DOHH2 (cell line): ENCODE data around the gene LETM1.

Experiments
- H3F3A ChIP-seq: fragments of 200-600 bp; sonication (generic), shearing (Covaris generic); 2 replicates; pipeline ENCODE4 v1.6.0; 2016; ENCODE audit warnings: antibody characterized with exemption, mild to moderate bottlenecking; ENCODE audit not compliant: control insufficient read depth, insufficient read depth
- H3K27ac ChIP-seq: fragments of 200-600 bp; sonication (generic); 2 replicates; pipeline ENCODE4 v1.5.1; 2014; ENCODE audit warnings: low read depth, mild to moderate bottlenecking, low read length, moderate library complexity
- H3K27me3 ChIP-seq: fragments of 200-600 bp; sonication (generic); 2 replicates; pipeline ENCODE4 v1.6.1; 2014; ENCODE audit warnings: mild to moderate bottlenecking, low read length, mixed read lengths; ENCODE audit not compliant: control insufficient read depth
- H3K36me3 ChIP-seq: fragments of 200-600 bp; sonication (generic); 2 replicates; pipeline ENCODE4 v1.6.1; 2014; ENCODE audit warnings: mild to moderate bottlenecking, low read length, moderate library complexity, mixed read lengths; ENCODE audit not compliant: control insufficient read depth
- H3K4me1 ChIP-seq: fragments of 200-600 bp; sonication (generic); 2 replicates; pipeline ENCODE4 v1.6.1; 2014; ENCODE audit warnings: mild to moderate bottlenecking, low read length, mixed read lengths; ENCODE audit not compliant: control insufficient read depth
- H3K4me2 ChIP-seq: fragments of 200-600 bp; sonication (generic); 2 replicates; pipeline ENCODE4 v1.6.0; 2014; ENCODE audit warnings: mild to moderate bottlenecking, low read length, moderate library complexity
- H3K4me3 ChIP-seq: fragments of 200-600 bp; sonication (generic); 2 replicates; pipeline ENCODE4 v1.5.1; 2014; ENCODE audit warnings: mild to moderate bottlenecking, low read length, mixed read lengths
- H3K79me2 ChIP-seq: fragments of 200-600 bp; sonication (generic); 2 replicates; pipeline ENCODE4 v1.6.1; 2014; ENCODE audit warnings: mild to moderate bottlenecking, low read length, mixed read lengths; ENCODE audit not compliant: control insufficient read depth
- H3K9me2 ChIP-seq: fragments of 200-600 bp; sonication (generic); replicated peaks from 2 replicates; pipeline ENCODE4 v1.6.1; 2014; ENCODE audit warnings: mild to moderate bottlenecking, low read length, mixed read lengths; ENCODE audit not compliant: control insufficient read depth
- H3K9me3 ChIP-seq: fragments of 200-600 bp; sonication (generic); 2 replicates; pipeline ENCODE4 v1.6.1; 2014; ENCODE audit warnings: antibody characterized with exemption, low read length, mixed read lengths; ENCODE audit not compliant: control insufficient read depth, insufficient read depth
- H4K20me1 ChIP-seq: fragments of 200-600 bp; sonication (generic); 2 replicates; pipeline ENCODE4 v1.6.0; 2014; ENCODE audit warnings: low read depth, mild to moderate bottlenecking, antibody characterized with exemption, low read length, moderate library complexity; ENCODE audit not compliant: control insufficient read depth, insufficient read depth
- CTCF ChIP-seq: fragments of 200-600 bp; sonication (generic); IDR thresholded peaks from one replicate; pipeline ENCODE4 v1.5.1; 2014; ENCODE audit warnings: antibody characterized with exemption, mild to moderate bottlenecking, low read depth, low read length; ENCODE audit not compliant: poor library complexity, severe bottlenecking
- EZH2phosphoT487 ChIP-seq: fragments of 200-600 bp; sonication (generic); IDR thresholded peaks from 2 replicates; pipeline ENCODE4 v1.6.1; 2017; ENCODE audit warnings: borderline replicate concordance, mild to moderate bottlenecking, antibody characterized with exemption, low read length, moderate library complexity, mixed read lengths

The LETM1 gene

DNA sequence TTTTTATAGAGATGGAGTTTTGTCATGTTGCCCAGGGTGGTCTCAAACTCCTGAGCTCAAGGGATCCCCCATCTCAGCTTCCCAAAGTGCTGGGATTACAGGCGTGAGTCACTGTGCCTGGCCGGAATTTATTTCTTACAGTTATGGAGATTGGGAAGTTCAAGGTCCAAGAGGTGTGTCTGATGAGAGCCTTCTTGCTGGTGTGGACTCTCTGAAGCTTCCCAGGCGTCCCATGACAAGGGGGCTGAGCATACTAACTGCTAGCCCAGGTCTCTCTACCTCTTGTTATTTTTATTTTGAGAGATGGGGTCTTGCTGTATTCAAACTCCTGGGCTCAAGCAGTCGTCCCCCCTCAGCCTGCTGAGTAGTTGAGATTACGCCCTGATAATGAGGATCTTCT, 12.3 kb upstream of the LETM1 start:
- Histone ChIP-seq H3K9me2 (no peaks in the 10 kb centered on the region), H3K4me1 (peaks cover 28% of the 10 kb centered on the region), H3K27ac (no peak overlapping the region), H4K20me1 (0 out of 2 replicates have a peak, but pooled peaks cover 3% of the 10 kb centered on the region), H3K4me3 (no peak overlapping the region), H3K4me2 (no peak overlapping the region), H3K79me2 (peaks cover 28% of the 10 kb centered on the region), H3K27me3 (no peaks in the 10 kb centered on the region), H3F3A (0 out of 2 replicates have a peak, but pooled peaks cover 4% of the 10 kb centered on the region), H3K36me3 (peaks cover 14% of the 10 kb centered on the region), H3K9me3 (no peaks in the 10 kb centered on the region)
- no peak for TF ChIP-seq CTCF
- no peak for TF ChIP-seq EZH2phosphoT487

DNA sequence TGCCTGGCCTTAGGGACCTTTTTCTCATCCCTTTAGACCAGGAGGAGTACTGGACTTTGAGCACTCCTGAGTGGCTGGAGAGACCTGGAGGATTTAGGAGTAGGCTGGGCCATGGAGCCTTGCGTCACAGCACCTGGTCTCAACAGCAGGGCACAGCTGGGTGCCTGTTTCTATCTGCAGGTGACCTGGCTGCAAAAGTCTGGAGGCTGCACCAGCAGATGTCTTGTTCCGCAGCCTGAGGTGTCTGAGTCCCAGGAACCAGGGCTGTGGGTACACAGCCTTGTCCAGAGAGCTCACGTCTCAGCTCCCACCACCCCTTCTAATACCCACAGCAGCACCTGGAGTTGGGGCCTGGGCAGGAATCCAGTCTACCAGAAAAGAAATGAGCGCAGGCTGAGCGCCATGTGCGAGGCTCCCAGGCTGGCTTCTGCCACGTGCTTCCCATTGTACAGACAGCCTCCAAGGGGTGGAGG, 10.3 kb upstream of the LETM1 start:
- Histone ChIP-seq H3K27me3 (no peaks in the 10 kb centered on the region), H3K4me1 (peaks cover 41% of the 10 kb centered on the region), H3F3A (peaks cover 12% of the 10 kb centered on the region), H3K79me2 (peaks cover 11% of the 10 kb centered on the region), H3K9me3 (no peaks in the 10 kb centered on the region), H3K9me2 (no peaks in the 10 kb centered on the region), H3K27ac (no peak overlapping the region), H3K36me3 (no peaks in the 10 kb centered on the region), H3K4me3 (no peak overlapping the region), H3K4me2 (no peak overlapping the region), H4K20me1 (no peaks in the 10 kb centered on the region)
- TF ChIP-seq EZH2phosphoT487, result no peak
- TF ChIP-seq CTCF, result no peak

GRCh38 chr4:1864076-1865008, 8.4 kb upstream of the LETM1 start:
- Histone ChIP-seq H3K36me3 (no peaks in the 10 kb centered on the region), H3K27me3 (no peaks in the 10 kb centered on the region), H3K9me2 (no peaks in the 10 kb centered on the region), H3K4me3 (no peak overlapping the region; the same call in 1 of the 2 replicates), H3K27ac (no peak overlapping the region), H3K4me1 (peaks cover 48% of the 10 kb centered on the region), H3K79me2 (peaks cover 5% of the 10 kb centered on the region), H3K9me3 (no peaks in the 10 kb centered on the region), H3F3A (peaks cover 14% of the 10 kb centered on the region), H4K20me1 (no peaks in the 10 kb centered on the region), H3K4me2 (peak overlapping the region; percentile 90)
- TF ChIP-seq CTCF, result no peak
- TF ChIP-seq EZH2phosphoT487, result no peak
